IMR-90 (cell line): Measurements from ENCODE around the gene VILL. TPM values are rescaled to one million over a fixed set of nuclear protein-coding genes. Genes with fewer than 3 reads are reported as not detected.

Experiments
- ATAC-seq: fragments of 200-7000 bp; cut with Tn5 transposase; 2 replicates; pipeline ENCODE4 v1.9.1; 2020; ENCODE audit warnings: low read depth, mild to moderate bottlenecking, moderate library complexity
- BruUV-seq: library from RNA; stranded (reverse); fragments of 400-500 nt; replicated peaks from 2 replicates; lab custom pipeline; 2021; lab: Mats Ljungman, UMichigan
- CTCF ChIA-PET: fragments of 300-600 bp; formaldehyde crosslinking; extraction: SDS; loops from one replicate; lab custom pipeline; 2021; ENCODE audit warnings: antibody characterized with exemption; lab: Yijun Ruan, JAX
- POLR2A ChIA-PET: fragments of 300-600 bp; sonication (Branson Sonifier 250); formaldehyde crosslinking; loops from one replicate; lab custom pipeline; 2022; ENCODE audit warnings: antibody characterized with exemption; ENCODE audit not compliant: unreplicated experiment; lab: Charles Lee
- DNase-seq: peaks from one replicate; pipeline ENCODE4 v3.0.0; 2013
- H2AFZ ChIP-seq: replicated peaks from 2 replicates; pipeline ENCODE3; 2013; ENCODE audit warnings: low read length, mild to moderate bottlenecking; ENCODE audit not compliant: poor library complexity
- H2AK5ac ChIP-seq: 2 replicates; pipeline ENCODE4 v1.6.1; 2013; ENCODE audit warnings: low read depth, low read length, inconsistent platforms
- H2AK9ac ChIP-seq: replicated peaks from 2 replicates; pipeline ENCODE3; 2013; ENCODE audit warnings: mild to moderate bottlenecking, low read depth, low read length, moderate library complexity; ENCODE audit not compliant: poor library complexity
- H2BK120ac ChIP-seq: 2 replicates; pipeline ENCODE4 v1.6.1; 2013; ENCODE audit warnings: low read depth, low read length, inconsistent platforms
- H2BK15ac ChIP-seq: 3 replicates; pipeline ENCODE4 v1.6.1; 2013; ENCODE audit warnings: low read depth, low read length, inconsistent platforms
- H2BK20ac ChIP-seq: 2 replicates; pipeline ENCODE4 v1.6.1; 2013; ENCODE audit warnings: low read depth, mild to moderate bottlenecking, inconsistent platforms, low read length, moderate library complexity
- H2BK5ac ChIP-seq: 2 replicates; pipeline ENCODE4 v1.6.1; 2013; ENCODE audit warnings: mild to moderate bottlenecking, low read depth, low read length, inconsistent platforms; ENCODE audit not compliant: poor library complexity, severe bottlenecking
- H3K14ac ChIP-seq: replicated peaks from 2 replicates; pipeline ENCODE4 v1.6.1; 2013; ENCODE audit warnings: low read depth, low read length, inconsistent platforms
- H3K18ac ChIP-seq: 2 replicates; pipeline ENCODE4 v1.6.1; 2013; ENCODE audit warnings: low read depth, low read length, control low read depth
- H3K23ac ChIP-seq: 2 replicates; pipeline ENCODE4 v1.6.1; 2013; ENCODE audit warnings: low read depth, low read length, inconsistent platforms
- H3K27ac ChIP-seq: 2 replicates; pipeline ENCODE4 v1.5.1; 2013; ENCODE audit warnings: mild to moderate bottlenecking, control low read depth, low read length; ENCODE audit not compliant: insufficient read depth
- H3K27me3 ChIP-seq: 2 replicates; pipeline ENCODE4 v1.6.1; 2013; ENCODE audit warnings: low read length; ENCODE audit not compliant: control insufficient read depth, insufficient read depth
- H3K36me3 ChIP-seq: 2 replicates; pipeline ENCODE4 v1.6.1; 2013; ENCODE audit warnings: low read length, mixed read lengths; ENCODE audit not compliant: control insufficient read depth, insufficient read depth
- H3K4ac ChIP-seq: 2 replicates; pipeline ENCODE4 v1.6.1; 2013; ENCODE audit warnings: low read depth, low read length, inconsistent platforms
- H3K4me1 ChIP-seq: 2 replicates; pipeline ENCODE4 v1.6.1; 2013; ENCODE audit warnings: low read length, mixed read lengths; ENCODE audit not compliant: control insufficient read depth, insufficient read depth
- H3K4me2 ChIP-seq: 2 replicates; pipeline ENCODE4 v1.6.1; 2013; ENCODE audit warnings: low read depth, mild to moderate bottlenecking, control low read depth, low read length, moderate library complexity
- H3K4me3 ChIP-seq: 2 replicates; pipeline ENCODE4 v1.5.1; 2013; ENCODE audit warnings: low read depth, mild to moderate bottlenecking, control low read depth, low read length, moderate library complexity; ENCODE audit not compliant: insufficient read depth
- H3K56ac ChIP-seq: 2 replicates; pipeline ENCODE4 v1.6.1; 2013; ENCODE audit warnings: low read length, inconsistent platforms; ENCODE audit not compliant: insufficient read depth; ENCODE audit errors: extremely low read depth
- H3K79me1 ChIP-seq, 2 experiments: 2 replicates each; pipeline ENCODE4 v1.6.1; 2013; ENCODE audit warnings: low read length in 2 of 2, inconsistent platforms in 1 of 2, low read depth in 1 of 2
- H3K9ac ChIP-seq: 2 replicates; pipeline ENCODE4 v1.6.1; 2013; ENCODE audit warnings: low read depth, low read length, control low read depth
- H3K9me1 ChIP-seq: 2 replicates; pipeline ENCODE4 v1.6.1; 2013; ENCODE audit warnings: low read length, inconsistent platforms; ENCODE audit not compliant: insufficient read depth
- H3K9me3 ChIP-seq: 2 replicates; pipeline ENCODE4 v1.6.1; 2013; ENCODE audit warnings: low read length; ENCODE audit not compliant: control insufficient read depth, insufficient read depth
- H4K20me1 ChIP-seq: 2 replicates; pipeline ENCODE4 v1.6.1; 2013; ENCODE audit warnings: low read length, inconsistent platforms; ENCODE audit not compliant: insufficient read depth
- H4K5ac ChIP-seq: 2 replicates; pipeline ENCODE4 v1.6.1; 2013; ENCODE audit warnings: mild to moderate bottlenecking, low read depth, low read length, control low read depth
- H4K8ac ChIP-seq, 2 experiments: 2 replicates each; pipeline ENCODE4 v1.6.1; 2013; ENCODE audit warnings: low read depth in 2 of 2, low read length in 2 of 2, control low read depth in 1 of 2, inconsistent platforms in 1 of 2
- H4K91ac ChIP-seq: 2 replicates; pipeline ENCODE4 v1.6.1; 2013; ENCODE audit warnings: low read depth, low read length, inconsistent platforms; ENCODE audit not compliant: insufficient read depth
- MXI1 ChIP-seq: IDR thresholded peaks from 2 replicates; pipeline ENCODE4 v1.6.1; 2012; ENCODE audit warnings: low read depth, mild to moderate bottlenecking, low read length, moderate library complexity, borderline replicate concordance
- RCOR1 ChIP-seq: IDR thresholded peaks from 2 replicates; pipeline ENCODE4 v1.6.1; 2012; ENCODE audit warnings: mild to moderate bottlenecking, low read length, improper control_type of control experiment; ENCODE audit not compliant: insufficient replicate concordance
- WGBS, 2 experiments: methylation state at CpG; one replicate each; pipeline versions ENCODE4 v1.1.5 to v1.1.7; 2013; ENCODE audit warnings: missing lambda C conversion rate in 2 of 2; ENCODE audit not compliant: insufficient read length in 1 of 2; ENCODE audit errors: extremely low coverage in 2 of 2; 5-methylcytosine and 5-hydroxymethylcytosine counted together
- dilution Hi-C: fragments of 300-500 bp; cut with HindIII; formaldehyde crosslinking; loops from one replicate; pipeline ENCODE4 v1.14.3; 2018; ENCODE audit warnings: low sequenced_read_pairs; ENCODE audit not compliant: unreplicated experiment
- in situ Hi-C: fragments of 300-500 bp; cut with MboI; formaldehyde crosslinking; loops from 3 replicates; pipeline ENCODE4 v1.14.3; 2019; ENCODE audit warnings: low sequenced_read_pairs, inconsistent platforms, mixed read lengths
- intact Hi-C: fragments of 100-400 bp; cut with micrococcal nuclease; formaldehyde crosslinking; loops from 2 replicates; pipeline ENCODE4 v1.10.0; 2022
- polyA plus RNA-seq, 3 experiments: library from polyadenylated mRNA; depleted of rRNA; stranded (reverse); fragments of >200 nt; gene quantifications; 2 replicates each; pipeline ENCODE4 v1.2.3, GENCODE V29; 2012; ENCODE audit warnings: low replicate concordance in 1 of 3
- total RNA-seq: library from RNA; depleted of rRNA; stranded (reverse); fragments of >200 nt; gene quantifications from 2 replicates; pipeline ENCODE4 v1.2.3, GENCODE V29; 2012

Gene VILL
- total and polyA plus RNA-seq, 2 of the 4 experiments (the other 2 are of a cell fraction), result 2.3 to 4.7 TPM

DNA sequence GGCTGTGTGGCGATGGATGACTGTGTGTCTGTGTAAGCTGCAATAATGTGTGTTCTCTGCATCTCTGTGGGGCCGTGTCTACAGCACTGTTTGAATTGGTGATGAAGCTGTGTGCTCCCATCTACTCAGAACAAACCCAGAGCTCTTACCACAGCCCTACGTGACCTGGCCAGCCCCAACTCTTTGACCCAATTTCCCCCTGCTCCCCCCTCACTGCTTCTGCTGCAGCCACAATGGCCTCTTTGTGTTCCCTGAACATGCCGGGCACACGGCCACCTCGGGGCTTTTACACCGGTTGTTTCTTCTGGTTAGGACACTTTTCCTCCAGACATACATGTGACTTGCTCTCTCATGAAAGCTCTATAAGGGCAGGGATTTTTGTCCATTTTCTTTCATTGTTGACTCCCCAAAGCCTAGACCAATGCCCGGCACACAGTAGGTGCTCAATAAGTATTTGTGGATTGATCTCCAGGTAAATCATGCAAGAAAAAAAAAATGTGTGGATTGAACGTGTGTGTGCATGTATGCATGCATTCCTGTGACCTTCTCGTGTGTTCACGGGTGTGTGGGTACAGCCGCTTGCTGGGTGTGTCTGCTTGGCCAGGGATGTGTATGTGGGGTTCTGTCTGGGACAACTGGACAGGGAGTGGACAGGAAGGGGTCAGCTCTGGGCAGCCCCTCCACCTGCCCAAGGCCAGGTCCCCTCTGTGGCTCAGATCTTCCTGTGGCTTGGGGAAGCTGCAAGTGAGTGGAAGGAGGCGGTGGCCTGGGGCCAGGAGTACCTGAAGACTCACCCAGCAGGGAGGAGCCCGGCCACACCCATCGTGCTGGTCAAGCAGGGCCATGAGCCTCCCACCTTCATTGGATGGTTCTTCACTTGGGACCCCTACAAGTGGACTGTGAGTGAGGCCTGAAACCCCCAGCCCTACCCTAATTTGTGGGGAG is 14.8 kb downstream of the VILL start (continued):
- no peak for TF ChIP-seq MXI1

DNA sequence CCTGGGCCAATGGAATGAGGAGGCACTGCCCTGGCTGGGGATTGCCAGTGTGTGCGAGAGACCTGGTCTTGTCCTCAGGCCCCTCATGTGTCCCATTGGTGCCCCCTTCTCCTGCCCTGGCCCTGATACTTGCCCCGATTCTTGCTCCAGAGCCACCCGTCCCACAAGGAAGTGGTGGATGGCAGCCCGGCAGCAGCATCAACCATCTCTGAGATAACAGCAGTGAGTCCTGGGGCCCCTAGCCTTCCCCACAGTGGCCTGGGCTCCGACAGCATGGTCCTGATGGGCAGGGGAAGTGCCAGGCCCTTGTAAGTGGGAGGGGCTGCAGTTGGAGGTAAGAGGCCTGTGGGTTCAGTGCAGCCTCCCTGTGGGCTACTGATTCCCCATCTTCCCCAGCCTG is 15.4 kb downstream of the VILL start:
- no peak overlapping the region for H3K9ac ChIP-seq
- CTCF ChIA-PET, result no interaction called here
- no peak overlapping the region for H2BK20ac ChIP-seq
- no peak for DNase-seq
- no peak overlapping the region for H2BK120ac ChIP-seq
- no peaks in the 10 kb centered on the region for H3K9me3 ChIP-seq
- no peak overlapping the region for H2AK5ac ChIP-seq
- H4K91ac ChIP-seq, result no peak overlapping the region
- intact Hi-C loops (no loop called here), dilution Hi-C loops (no loop called here), in situ Hi-C loops (no loop called here)
- H3K4me3 ChIP-seq, result no peak overlapping the region
- H4K20me1 ChIP-seq, result peaks cover 8% of the 10 kb centered on the region; the same call in 1 of the 2 replicates
- H3K4me2 ChIP-seq, result no peak overlapping the region
- no peak overlapping the region for H3K56ac ChIP-seq
- no peak for ATAC-seq
- no peak overlapping the region for H3K4ac ChIP-seq
- H3K36me3 ChIP-seq, result peaks cover 29% of the 10 kb centered on the region
- H2BK5ac ChIP-seq, result no peak overlapping the region
- no peak overlapping the region for H3K18ac ChIP-seq
- H3K79me1 ChIP-seq, result no peaks in the 10 kb centered on the region
- H3K27me3 ChIP-seq, result no peaks in the 10 kb centered on the region
- 100% methylated on average over 2 of the region's 5 CpGs; no CpG with 5 or more reads in 1 of the 2 experiments for WGBS, 2 experiments
- no peaks in the 10 kb centered on the region for H3K4me1 ChIP-seq
- BruUV-seq, result no TSS peak
- H3K23ac ChIP-seq, result no peak overlapping the region
- no peak overlapping the region for H3K14ac ChIP-seq
- no peak for TF ChIP-seq RCOR1
- no peak overlapping the region for H2AK9ac ChIP-seq
- no peak overlapping the region for H4K5ac ChIP-seq
- POLR2A ChIA-PET, result no interaction called here
- H4K8ac ChIP-seq, result no peak overlapping the region
- no peak overlapping the region for H2BK15ac ChIP-seq
- peaks cover 8% of the 10 kb centered on the region; the same call in 1 of the 2 replicates for H3K9me1 ChIP-seq
- H3K27ac ChIP-seq, result no peak overlapping the region
- no peak overlapping the region for H2AFZ ChIP-seq
